HEK293 (cell line): ENCODE data around the gene ALDOA.

Experiments used
- CTCF ChIA-PET: fragments of 350-600 bp; formaldehyde crosslinking; extraction: SDS; loops from one replicate; lab custom pipeline; 2021; ENCODE audit warnings: antibody characterized with exemption; lab: Yijun Ruan, JAX
- POLR2A ChIA-PET: fragments of 300-600 bp; formaldehyde crosslinking; extraction: SDS; loops from one replicate; lab custom pipeline; 2020; ENCODE audit warnings: antibody characterized with exemption, inconsistent platforms; lab: Yijun Ruan, JAX
- H3K27ac ChIP-seq: fragments of 200-500 bp; sonication (Bioruptor generic); 2 replicates; pipeline ENCODE4 v1.5.1; 2014; ENCODE audit warnings: low read depth, low read length, control low read depth, inconsistent platforms; ENCODE audit errors: extremely low read depth
- H3K36me3 ChIP-seq, 2 experiments: fragments of 200-500 bp in 1 of 2; sonication (Bioruptor generic) in 1 of 2; 1 replicate in 1 of 2; 2 replicates in 1 of 2; pipeline ENCODE4 v1.5.1; 2014 to 2017; ENCODE audit warnings: inconsistent platforms in 2 of 2, low read length in 2 of 2; ENCODE audit not compliant: control insufficient read depth in 2 of 2, insufficient read depth in 1 of 2
- H3K4me1 ChIP-seq: fragments of 200-500 bp; sonication (Bioruptor generic); 2 replicates; pipeline ENCODE4 v1.5.1; 2014; ENCODE audit warnings: mild to moderate bottlenecking, low read length, inconsistent platforms; ENCODE audit not compliant: control insufficient read depth, insufficient read depth
- H3K4me3 ChIP-seq: 2 replicates; pipeline ENCODE4 v1.5.1; 2011; ENCODE audit warnings: low read depth, mild to moderate bottlenecking, control low read depth, low read length, moderate library complexity
- H3K9me3 ChIP-seq: fragments of 200-500 bp; sonication (Bioruptor generic); 2 replicates; pipeline ENCODE4 v1.5.1; 2014; ENCODE audit warnings: low read depth, low read length, inconsistent platforms; ENCODE audit not compliant: control insufficient read depth, insufficient read depth
- BCL11B ChIP-seq: fragments of 450-650 bp; formaldehyde crosslinking; IDR thresholded peaks from 2 replicates; pipeline ENCODE4 v1.5.1; 2016; ENCODE audit warnings: low read depth, missing biosample characterization, missing genetic modification characterization
- EGR2 ChIP-seq: fragments of 450-650 bp; formaldehyde crosslinking; IDR thresholded peaks from 2 replicates; pipeline ENCODE4 v1.5.1; 2016; ENCODE audit warnings: low read depth, missing biosample characterization, missing genetic modification characterization
- SALL2 ChIP-seq: fragments of 450-650 bp; formaldehyde crosslinking; IDR thresholded peaks from 2 replicates; pipeline ENCODE4 v1.5.0; 2017; ENCODE audit warnings: missing biosample characterization, mild to moderate bottlenecking, missing genetic modification characterization, borderline replicate concordance
- WT1 ChIP-seq: fragments of 450-650 bp; formaldehyde crosslinking; IDR thresholded peaks from 2 replicates; pipeline ENCODE4 v1.5.1; 2016; ENCODE audit warnings: missing biosample characterization, missing genetic modification characterization
- ZBTB10 ChIP-seq: fragments of 450-650 bp; formaldehyde crosslinking; IDR thresholded peaks from 2 replicates; pipeline ENCODE4 v1.5.1; 2016; ENCODE audit warnings: missing biosample characterization, missing genetic modification characterization
- ZBTB17 ChIP-seq: fragments of 450-650 bp; formaldehyde crosslinking; IDR thresholded peaks from 2 replicates; pipeline ENCODE4 v1.5.1; 2016; ENCODE audit warnings: missing biosample characterization, missing genetic modification characterization
- ZBTB6 ChIP-seq: fragments of 450-650 bp; formaldehyde crosslinking; IDR thresholded peaks from 2 replicates; pipeline ENCODE4 v1.5.1; 2017; ENCODE audit warnings: missing biosample characterization, missing genetic modification characterization
- ZFHX2 ChIP-seq: fragments of 450-650 bp; formaldehyde crosslinking; conservative IDR thresholded peaks from 2 replicates; pipeline ENCODE4 v1.5.1; 2016; ENCODE audit warnings: missing biosample characterization, missing genetic modification characterization
- ZNF157 ChIP-seq: fragments of 450-650 bp; formaldehyde crosslinking; IDR thresholded peaks from 2 replicates; pipeline ENCODE4 v1.5.1; 2016; ENCODE audit warnings: missing biosample characterization, missing genetic modification characterization
- ZNF18 ChIP-seq: fragments of 450-650 bp; formaldehyde crosslinking; IDR thresholded peaks from 2 replicates; pipeline ENCODE4 v1.5.1; 2016; ENCODE audit warnings: missing biosample characterization, missing genetic modification characterization
- ZNF398 ChIP-seq: fragments of 450-650 bp; formaldehyde crosslinking; IDR thresholded peaks from 2 replicates; pipeline ENCODE4 v1.5.1; 2017; ENCODE audit warnings: missing biosample characterization, missing genetic modification characterization
- ZNF48 ChIP-seq: fragments of 450-650 bp; formaldehyde crosslinking; IDR thresholded peaks from 2 replicates; pipeline ENCODE4 v1.5.1; 2016; ENCODE audit warnings: missing biosample characterization, missing genetic modification characterization
- ZNF529 ChIP-seq: fragments of 450-650 bp; formaldehyde crosslinking; IDR thresholded peaks from 2 replicates; pipeline ENCODE4 v1.5.1; 2017; ENCODE audit warnings: missing genetic modification characterization, missing biosample characterization; ENCODE audit not compliant: insufficient replicate concordance
- ZNF621 ChIP-seq: fragments of 450-650 bp; formaldehyde crosslinking; IDR thresholded peaks from 2 replicates; pipeline ENCODE4 v1.5.1; 2017; ENCODE audit warnings: missing biosample characterization, missing genetic modification characterization
- ZNF629 ChIP-seq: fragments of 450-650 bp; formaldehyde crosslinking; IDR thresholded peaks from 2 replicates; pipeline ENCODE4 v1.5.1; 2017; ENCODE audit warnings: missing biosample characterization, missing genetic modification characterization
- ZNF654 ChIP-seq: fragments of 450-650 bp; formaldehyde crosslinking; IDR thresholded peaks from 2 replicates; pipeline ENCODE4 v1.5.1; 2016; ENCODE audit warnings: low read depth, missing biosample characterization, missing genetic modification characterization
- ZNF664 ChIP-seq: fragments of 450-650 bp; formaldehyde crosslinking; IDR thresholded peaks from 2 replicates; pipeline ENCODE4 v1.5.1; 2016; ENCODE audit warnings: missing biosample characterization, missing genetic modification characterization
- ZNF768 ChIP-seq: fragments of 450-650 bp; formaldehyde crosslinking; IDR thresholded peaks from 2 replicates; pipeline ENCODE4 v1.5.1; 2018; ENCODE audit warnings: missing biosample characterization, mild to moderate bottlenecking, missing genetic modification characterization
- ZSCAN4 ChIP-seq: fragments of 450-650 bp; formaldehyde crosslinking; IDR thresholded peaks from 2 replicates; pipeline ENCODE4 v1.5.1; 2017; ENCODE audit warnings: missing biosample characterization, missing genetic modification characterization
- ZSCAN5A ChIP-seq: fragments of 450-650 bp; formaldehyde crosslinking; IDR thresholded peaks from 2 replicates; pipeline ENCODE4 v1.5.1; 2016; ENCODE audit warnings: missing biosample characterization, missing genetic modification characterization

Gene ALDOA

GRCh38 chr16:30041841-30042240 lies 23.7 kb upstream of the ALDOA start (continued):
- TF ChIP-seq ZNF654 (tag by site-specific recombination) (peak; percentile 62), SALL2 (tag by site-specific recombination) (no peak)

- no peak for TF ChIP-seq ZNF48 (tag by site-specific recombination)
- TF ChIP-seq EGR2 (tag by site-specific recombination), result peak; percentile 72; the same call in 1 of the 2 replicates
- TF ChIP-seq ZFHX2 (tag by site-specific recombination), result peak; percentile 69
- TF ChIP-seq ZNF18 (tag by site-specific recombination), result no peak
- H3K4me3 ChIP-seq, result no peak overlapping the region
- ChIA-PET CTCF (no interaction called here), POLR2A (no interaction called here)
- no peaks in the 10 kb centered on the region for H3K4me1 ChIP-seq
- H3K9me3 ChIP-seq, result no peaks in the 10 kb centered on the region
- no peak overlapping the region for H3K27ac ChIP-seq
- no peaks in the 10 kb centered on the region for H3K36me3 ChIP-seq
Observed at GRCh38 chr16:30046178-30046577, 19.4 kb upstream of the ALDOA start.

GRCh38 chr16:30046588-30046987 lies 19.0 kb upstream of the ALDOA start:
- peak; percentile 82; the same call in 1 of the 2 replicates for TF ChIP-seq ZNF664 (tag by site-specific recombination)
- no peak for TF ChIP-seq ZNF621 (tag by site-specific recombination)
- no peak for TF ChIP-seq ZNF629 (tag by site-specific recombination)
- TF ChIP-seq ZBTB10 (tag by site-specific recombination), result no peak
- peak; percentile 79; the same call in 1 of the 2 replicates for TF ChIP-seq ZNF768 (tag by site-specific recombination)
- TF ChIP-seq, all 188 proteins: peak for 2
- CTCF ChIA-PET, result interaction anchor here (0.7 to 1.8 kb wide), 4 partner anchors 9 to 67 kb away, joined by 3 to 6 read pairs (median 4); partner anchors contain the start of genes ALDOA, GDPD3 and TBX6
- POLR2A ChIA-PET, result interaction anchor here (0.7 kb wide), 1 partner anchor 24 kb away, joined by 4 read pairs; no protein-coding TSS in a partner anchor
- Histone ChIP-seq H3K36me3 (no peaks in the 10 kb centered on the region), H3K27ac (no peak overlapping the region), H3K4me1 (no peaks in the 10 kb centered on the region), H3K9me3 (no peaks in the 10 kb centered on the region), H3K4me3 (no peak overlapping the region)

- H3K4me1 ChIP-seq, result 0 out of 2 replicates have a peak, but pooled peaks cover 3% of the 10 kb centered on the region
- CTCF ChIA-PET, result interaction anchor here (1.1 kb wide), 2 partner anchors 42 to 61 kb away, joined by 3 read pairs; no protein-coding TSS in a partner anchor
- TF ChIP-seq ZNF157 (tag by site-specific recombination), result no peak
- TF ChIP-seq ZBTB6 (tag by site-specific recombination), result no peak
- no peak for TF ChIP-seq ZNF529 (tag by site-specific recombination)
- TF ChIP-seq ZNF398 (tag by site-specific recombination), result no peak
- no peak for TF ChIP-seq BCL11B (tag by site-specific recombination)
- TF ChIP-seq ZBTB17 (tag by site-specific recombination), result no peak
- no peak for TF ChIP-seq ZSCAN4 (tag by site-specific recombination)
- TF ChIP-seq ZSCAN5A (tag by site-specific recombination), result no peak
- TF ChIP-seq WT1 (tag by site-specific recombination), result no peak
Observed at GRCh38 chr16:30049871-30050270, 15.7 kb upstream of the ALDOA start.

More at GRCh38 chr16:30049871-30050270, 15.7 kb upstream of the ALDOA start:
- H3K27ac ChIP-seq, result no peak overlapping the region
- no peaks in the 10 kb centered on the region for H3K9me3 ChIP-seq
- no peaks in the 10 kb centered on the region for H3K36me3 ChIP-seq
- POLR2A ChIA-PET, result no interaction called here
- H3K4me3 ChIP-seq, result no peak overlapping the region
